HS-27A (cell line): ENCODE measurements around the gene CEP72.
"Not testable (repeated sequence)": the region's sequence is repeated elsewhere in the genome, so short reads cannot be mapped to it uniquely, and the experiment has no call there.

ENCODE experiments used
- DNase-seq: peaks from one replicate; pipeline ENCODE4 v3.0.0-alpha.2; 2012; ENCODE audit warnings: low read depth, missing footprints

CEP72 gene

DNA sequence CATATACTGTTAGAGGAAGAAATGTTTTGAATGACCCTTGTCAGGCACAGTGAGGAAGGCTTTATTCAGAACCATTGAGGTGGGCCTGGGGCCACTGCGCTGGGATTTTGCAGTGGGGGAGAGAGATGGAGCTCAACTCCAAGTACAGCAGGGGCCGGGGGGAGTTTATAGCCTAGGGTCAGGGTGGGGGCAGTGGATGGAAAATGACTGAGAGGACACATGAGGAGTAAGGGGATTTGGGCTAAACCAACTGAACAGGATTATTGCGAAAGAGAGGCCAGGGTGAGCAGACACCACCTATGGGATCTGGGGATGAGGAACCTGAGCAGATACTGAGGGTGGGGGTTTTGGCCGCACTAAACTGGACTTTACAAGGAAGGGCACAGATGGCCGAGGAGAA is 6.3 kb downstream of the CEP72 start:
- DNase-seq, result no peak

DNA sequence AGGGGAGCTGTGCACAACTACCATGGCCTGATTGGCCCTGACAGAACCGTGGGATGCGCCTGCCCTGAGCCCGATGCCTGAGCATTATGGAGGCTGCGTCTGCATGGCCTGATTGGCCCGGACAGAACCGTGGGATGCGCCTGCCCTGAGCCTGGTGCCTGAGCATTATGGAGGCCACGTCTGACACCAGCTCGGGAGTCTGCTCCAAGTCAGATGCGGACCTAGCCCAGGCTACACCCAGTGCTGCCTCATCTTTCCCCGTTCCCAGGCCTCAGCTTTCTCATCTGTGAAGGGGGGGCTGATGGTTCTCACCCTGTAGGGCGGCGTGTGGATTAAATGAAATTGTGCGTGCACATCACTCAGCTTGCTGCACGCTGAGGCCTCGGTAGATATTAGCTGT is 7.3 kb downstream of the CEP72 start:
- no peak for DNase-seq

DNA sequence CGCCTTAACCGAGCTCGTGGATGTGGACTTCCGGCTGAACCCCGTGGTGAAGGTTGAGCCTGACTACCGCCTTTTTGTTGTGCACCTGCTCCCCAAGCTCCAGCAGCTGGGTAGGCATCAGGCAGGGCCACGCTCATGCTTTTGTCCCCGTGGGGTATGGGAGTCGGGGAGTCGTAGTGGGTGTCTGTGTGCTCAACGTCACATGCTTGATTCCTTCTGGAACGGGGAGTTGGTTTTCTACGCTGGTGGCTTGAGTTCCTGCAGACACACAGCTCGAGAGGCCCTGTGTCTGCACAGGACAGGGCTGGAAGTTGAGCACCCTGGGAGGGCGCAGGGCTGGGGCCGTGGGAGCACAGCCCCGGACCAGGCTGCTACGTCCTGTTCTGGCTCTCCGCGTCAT is 8.0 kb downstream of the CEP72 start:
- no peak for DNase-seq

DNA sequence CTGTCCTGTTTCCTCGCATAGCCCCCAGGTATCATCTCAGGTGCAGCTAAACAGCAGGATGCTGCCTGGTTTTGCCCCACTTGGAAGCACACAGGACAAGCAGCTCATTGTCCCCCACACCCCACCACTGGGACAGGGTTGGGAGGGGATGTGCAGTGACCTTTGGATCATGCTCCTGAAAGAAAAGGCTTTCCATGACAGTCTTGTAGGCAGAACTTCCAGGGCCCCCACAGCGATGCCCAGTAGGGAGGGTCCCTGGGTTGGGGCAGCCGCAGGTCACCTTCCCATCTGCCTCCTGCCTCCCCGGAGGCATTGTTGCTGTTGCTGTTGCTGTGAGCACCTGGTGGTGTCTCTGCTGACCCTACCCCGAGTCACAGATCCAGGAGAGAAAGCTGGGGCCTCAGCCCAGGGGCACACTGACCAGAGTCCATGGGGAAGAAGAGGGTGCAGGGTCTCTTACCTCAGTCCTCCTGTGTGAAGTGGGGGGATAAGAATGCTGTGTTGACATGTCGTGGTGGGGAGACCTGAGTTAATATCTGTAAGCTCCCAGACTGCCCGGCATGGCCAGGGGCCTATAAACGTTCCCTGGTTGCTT is 8.5 kb downstream of the CEP72 start:
- no peak for DNase-seq

DNA sequence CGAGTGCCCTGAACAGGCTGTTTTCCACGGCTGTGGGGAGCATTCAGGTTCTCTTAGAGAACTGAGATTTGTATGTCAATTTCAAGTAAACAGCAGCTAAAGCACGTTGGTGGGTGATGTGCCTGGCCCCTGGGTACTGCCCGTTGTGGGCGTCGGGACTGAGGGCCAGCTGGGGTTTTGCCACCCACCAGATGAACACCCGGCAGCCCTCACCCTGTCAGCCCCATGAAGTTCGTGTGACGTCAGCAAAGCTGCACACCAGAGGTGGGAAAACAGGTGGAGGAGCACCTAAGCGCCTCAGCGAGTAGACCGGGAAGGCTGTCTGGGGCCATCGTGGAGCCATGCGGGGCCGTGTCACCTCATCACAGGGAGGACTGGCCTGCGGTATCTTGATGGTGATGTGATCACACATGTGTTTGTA is 9.2 kb downstream of the CEP72 start:
- no peak for DNase-seq

DNA sequence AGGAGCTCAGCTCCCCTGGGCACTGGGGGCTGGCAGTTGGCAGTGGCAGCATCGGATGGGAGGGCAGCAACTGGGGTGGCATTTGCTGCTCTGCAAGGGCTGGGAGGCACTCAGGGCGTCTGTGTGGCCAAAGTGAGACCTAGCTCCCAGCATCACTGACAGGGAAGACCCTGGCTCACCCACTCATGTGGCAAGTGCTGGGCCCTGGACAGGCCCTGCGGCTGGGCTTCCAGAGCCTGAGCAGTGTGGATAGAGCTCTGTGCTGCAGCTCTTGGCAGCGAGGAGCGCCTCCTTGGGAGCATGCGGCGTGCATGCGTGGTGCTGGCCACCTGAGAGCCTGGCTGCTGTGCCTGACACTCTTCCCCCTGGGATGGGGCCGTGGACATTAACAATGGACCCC is 10.2 kb downstream of the CEP72 start:
- DNase-seq, result no peak

DNA sequence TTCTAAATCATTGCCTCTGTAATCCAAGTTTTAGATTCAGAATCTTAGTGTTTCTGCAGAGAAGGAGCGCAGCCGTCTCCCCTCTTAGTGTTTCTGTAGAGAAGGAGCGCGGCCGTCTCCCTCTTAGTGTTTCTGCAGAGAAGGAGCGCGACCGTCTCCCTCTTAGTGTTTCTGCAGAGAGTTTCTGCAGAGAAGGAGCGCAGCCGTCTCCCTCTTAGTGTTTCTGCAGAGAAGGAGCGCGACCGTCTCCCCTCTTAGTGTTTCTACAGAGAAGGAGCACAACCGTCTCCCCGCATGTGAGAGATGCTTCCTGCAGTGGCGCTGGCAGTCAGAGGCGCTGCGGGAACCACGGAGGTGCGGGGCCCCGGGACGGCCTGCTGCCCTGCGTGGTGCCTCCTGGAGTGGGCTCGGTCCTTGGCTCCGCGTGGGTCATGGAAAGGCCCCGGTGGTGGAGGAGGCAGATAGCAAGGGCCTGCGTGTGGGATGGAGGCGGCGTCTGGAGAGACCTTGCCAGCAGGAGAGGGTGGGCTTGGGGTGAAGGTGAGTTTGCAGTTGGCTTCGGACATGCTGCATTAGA is 10.9 kb downstream of the CEP72 start:
- no peak for DNase-seq

DNA sequence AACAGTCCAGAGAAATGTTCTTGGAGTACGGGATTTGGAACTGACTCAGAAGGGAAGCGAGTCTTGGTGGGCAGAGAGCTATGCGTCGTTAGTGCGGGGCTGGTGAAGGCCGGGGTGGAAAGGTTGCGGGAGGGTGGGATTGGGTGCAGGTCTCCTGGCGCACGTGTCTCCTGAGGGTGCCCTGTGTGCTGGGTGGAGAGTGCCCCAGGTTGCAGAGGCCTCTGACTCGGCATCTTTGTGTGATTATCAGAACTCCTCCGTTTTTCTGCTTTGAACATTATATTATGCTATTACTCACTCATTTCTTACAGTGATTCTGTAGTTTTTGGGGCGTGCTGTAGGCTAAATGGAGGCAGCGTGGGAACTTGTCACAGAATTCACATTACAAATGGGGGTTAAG is 11.4 kb downstream of the CEP72 start:
- DNase-seq, result no peak

DNA sequence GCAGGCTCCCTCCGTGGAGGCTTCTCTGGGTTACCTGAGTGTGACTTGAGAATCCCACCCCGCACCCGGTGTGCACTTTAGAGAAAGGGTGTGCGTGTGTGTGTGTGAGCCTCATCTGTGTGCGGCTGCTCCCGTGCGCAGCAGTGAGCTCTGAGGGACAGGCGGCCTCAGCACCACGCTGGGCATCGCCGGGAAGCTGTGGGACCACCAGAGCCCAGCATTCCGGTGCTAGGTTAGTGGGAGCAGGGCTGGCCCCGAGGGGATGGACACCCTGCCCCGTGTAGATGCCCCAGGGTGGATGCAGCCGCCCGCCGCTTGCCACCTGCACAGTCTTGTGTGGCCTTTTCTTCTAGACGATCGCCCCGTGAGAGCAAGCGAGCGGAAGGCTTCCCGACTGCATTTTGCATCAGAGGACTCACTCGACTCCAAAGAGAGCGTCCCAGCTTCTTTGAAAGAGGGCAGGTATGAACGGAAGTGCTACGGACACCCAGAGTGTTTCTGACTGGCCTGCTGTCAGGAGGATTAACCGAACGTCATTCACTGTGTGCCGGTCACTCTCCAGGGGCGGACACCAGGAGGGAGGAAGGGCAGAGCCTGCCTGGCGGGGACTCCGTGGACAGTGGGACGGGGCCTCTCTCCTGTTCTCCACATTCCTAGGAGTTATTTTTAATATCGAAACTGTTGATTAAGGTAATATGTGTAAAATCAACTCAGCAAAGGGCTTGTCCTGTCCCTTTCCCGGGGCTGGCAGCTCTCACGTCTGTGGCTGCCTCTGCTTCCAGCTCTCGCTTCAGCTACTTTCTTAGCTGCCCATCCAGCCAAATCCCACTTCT is 12.2 kb downstream of the CEP72 start:
- DNase-seq, result no peak

DNA sequence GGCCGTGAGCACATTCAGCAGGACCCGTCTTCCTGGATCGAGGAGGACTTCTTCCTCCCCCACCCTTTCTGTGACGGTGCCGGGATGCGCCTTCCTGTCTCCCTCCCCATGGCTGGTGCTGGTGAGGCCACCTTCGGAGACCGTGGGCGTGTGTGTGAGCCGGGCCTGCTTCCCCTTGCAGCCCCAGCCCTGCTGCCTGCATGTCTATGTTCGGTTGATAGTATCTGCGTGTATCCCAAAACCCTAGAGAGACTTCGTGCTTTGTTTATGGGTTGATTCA is 12.8 kb downstream of the CEP72 start:
- DNase-seq, result no peak

DNA sequence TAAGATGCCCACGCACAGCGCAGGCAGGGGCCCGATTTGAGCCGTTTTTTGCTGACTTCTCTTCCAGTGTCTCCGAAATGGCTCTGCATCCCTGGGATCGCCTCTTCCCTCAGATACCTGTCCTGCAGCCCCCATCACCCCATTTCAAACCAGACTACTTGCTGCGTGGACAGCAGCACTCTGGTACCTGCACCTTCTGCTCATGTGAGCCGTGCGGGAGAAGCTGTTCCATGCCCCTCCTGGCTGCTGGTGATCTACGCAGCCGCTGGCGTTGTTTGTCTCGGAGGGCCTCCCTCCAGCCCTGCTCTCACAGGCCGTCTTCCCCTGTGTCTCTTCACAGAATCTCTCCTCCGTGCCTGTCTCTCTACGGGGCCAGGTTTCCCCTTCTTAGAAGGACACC is 13.4 kb downstream of the CEP72 start:
- no peak for DNase-seq

DNA sequence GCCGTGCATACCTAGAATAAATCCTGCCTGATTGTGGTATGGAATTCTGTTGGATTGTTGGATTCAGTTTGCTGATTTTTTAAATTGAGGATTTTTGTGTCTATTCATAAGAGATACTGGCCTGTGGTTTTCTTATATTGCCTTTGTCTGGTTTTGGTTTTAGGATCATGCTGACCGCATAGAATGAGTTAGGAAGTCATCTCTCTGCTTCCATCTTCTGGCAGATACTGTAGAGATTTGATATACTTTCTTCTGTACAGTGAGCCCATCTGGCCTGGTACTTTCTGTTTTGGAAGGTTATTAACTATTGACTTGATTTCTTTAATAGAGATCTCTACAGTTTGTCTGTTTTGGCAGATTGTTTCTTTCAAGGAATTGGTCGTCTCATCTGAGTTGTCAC is 14.7 kb downstream of the CEP72 start:
- DNase-seq, result no peak

DNA sequence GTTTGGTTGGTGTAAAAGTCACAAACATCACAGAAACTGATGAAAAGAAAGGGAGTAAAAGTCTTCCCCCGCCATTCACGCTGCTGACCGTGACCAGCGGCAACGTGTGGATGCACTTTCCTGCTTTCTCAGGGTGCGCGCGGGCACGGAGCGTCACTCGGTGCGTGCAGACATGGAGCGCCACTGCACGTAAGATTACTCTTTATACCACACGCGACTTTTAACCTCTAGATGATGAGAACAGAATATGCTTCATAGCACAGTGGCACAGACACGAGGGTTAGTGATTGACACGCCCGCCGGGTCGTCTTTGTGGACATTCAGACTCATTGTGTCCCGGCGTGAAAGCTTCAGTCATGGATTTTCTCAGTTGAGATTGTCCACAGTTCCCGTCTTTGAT is 15.7 kb downstream of the CEP72 start:
- DNase-seq, result no peak

DNA sequence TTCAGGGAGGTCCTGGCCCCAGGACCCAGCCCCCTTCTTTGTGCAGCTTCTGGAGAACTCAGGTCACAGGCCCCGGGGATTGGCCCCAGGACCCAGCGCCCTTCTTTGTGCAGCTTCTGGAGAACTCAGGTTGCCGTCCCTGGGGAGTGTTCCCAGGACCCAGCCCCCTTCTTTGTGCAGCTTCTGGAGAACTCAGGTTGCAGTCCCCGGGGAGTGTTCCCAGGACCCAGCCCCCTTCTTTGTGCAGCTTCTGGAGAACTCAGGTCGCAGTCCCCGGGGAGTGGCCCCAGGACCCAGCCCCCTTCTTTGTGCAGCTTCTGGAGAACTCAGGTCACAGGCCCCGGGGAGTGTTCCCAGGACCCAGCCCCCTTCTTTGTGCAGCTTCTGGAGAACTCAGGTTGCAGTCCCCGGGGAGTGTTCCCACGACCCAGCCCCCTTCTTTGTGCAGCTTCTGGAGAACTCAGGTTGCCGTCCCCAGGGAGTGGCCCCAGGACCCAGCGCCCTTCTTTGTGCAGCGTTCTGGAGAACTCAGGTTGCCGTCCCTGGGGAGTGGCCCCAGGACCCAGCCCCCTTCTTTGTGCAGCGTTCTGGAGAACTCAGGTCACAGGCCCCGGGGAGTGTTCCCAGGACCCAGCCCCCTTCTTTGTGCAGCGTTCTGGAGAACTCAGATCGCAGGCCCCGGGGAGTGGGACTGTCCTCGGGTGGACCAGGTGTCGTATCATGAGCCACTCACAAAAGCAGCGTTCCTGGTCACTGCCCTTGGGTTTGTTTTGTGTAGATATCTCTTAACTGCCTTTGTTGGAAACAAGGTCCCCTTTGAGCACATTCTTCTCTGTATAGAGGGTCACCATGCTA is 16.4 kb downstream of the CEP72 start:
- not testable (repeated sequence) for DNase-seq

DNA sequence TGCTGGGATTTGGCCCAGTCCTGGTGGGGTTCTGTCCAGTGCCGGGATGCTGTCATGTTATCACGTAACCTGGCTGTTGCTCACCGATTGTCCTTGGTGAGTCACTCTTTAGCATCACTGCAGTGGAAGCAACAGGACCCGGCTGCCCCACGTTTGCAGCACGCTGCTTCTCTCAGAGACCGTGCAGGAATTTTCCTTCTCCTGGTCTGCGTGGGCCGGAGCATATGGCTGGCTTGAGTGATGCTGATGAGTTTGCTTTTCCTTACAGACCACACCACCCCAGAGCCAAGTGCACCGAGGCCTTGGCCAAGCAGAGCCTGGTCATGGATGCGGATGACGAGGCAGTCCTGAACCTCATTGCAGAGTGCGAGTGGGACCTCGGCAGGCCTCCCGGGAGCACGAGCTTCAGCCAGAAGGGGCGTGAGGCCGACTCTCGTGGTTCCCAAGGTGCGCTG is 21.4 kb downstream of the CEP72 start:
- DNase-seq, result no peak

DNA sequence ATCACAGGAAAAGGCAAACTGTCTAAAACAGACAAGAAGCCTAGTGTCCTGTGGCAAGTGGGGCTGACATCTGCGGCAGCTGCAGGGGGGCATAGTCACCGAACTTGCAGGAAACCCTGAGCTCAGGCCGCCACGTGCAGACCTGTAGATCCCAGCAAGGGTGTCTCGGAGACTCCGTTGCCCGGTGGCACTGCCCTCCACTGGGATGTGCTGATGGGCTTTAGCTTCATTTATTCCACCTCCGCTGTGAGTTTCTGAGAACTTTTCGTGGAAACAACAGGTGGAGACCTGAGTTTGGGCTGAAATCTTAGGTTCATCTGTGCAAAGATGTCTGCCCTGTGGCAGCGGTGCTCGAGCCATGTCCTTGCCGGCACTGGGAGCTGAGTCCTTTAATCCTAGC is 22.1 kb downstream of the CEP72 start:
- DNase-seq, result no peak

DNA sequence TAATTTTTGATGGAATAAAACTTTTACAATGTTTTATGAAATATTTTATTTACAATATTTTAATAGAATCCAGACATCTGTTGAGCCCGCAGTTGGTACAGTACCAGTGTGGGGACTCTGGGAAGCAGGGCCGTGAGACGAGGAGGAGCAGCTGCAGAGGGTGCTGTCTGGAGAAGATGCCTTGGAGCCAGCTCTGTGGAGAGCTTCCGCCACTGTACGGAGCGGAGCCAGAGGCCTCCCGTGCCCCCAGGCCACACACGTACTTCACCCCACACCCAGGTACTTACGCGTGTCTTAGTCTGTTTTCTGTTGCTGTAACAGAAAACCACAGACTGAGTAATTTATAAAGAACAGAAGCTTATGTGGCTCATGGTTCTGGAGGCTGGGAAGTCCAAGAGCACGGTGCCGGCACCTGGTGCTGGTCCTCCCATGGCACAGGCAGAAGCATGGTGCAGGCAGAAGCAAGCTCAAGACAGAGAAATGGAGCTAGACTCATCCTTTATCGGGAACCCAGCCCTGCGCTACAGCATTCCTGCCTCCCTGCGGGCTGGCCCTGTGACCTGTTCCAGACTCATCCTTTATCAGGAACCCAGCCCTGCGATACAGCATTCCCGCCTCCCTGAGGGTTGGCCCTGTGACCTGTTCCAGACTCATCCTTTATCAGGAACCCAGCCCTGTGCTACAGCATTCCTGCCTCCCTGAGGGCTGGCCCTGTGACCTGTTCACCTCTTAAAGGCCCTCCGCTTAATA is 23.3 kb downstream of the CEP72 start:
- no peak for DNase-seq

DNA sequence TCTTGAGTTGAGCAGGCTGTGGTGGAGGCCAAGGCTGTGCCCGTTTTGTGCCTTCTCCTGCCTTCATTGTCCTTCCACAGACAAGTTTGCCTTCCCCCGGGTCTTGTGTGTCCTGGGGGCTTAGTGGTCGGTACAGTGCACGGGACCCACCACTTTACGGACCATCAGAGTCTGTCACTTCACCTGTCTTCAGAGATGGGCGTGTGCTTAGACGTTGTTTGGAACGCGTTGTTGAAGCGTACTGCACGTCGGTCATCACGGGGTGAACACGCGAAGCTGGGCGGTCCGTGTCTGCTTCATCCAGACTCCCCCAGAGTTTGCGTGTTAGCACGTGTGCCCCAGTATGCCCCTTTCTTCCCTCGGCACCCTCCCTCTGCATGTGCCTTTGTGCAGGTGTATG is 24.8 kb downstream of the CEP72 start:
- no peak for DNase-seq

DNA sequence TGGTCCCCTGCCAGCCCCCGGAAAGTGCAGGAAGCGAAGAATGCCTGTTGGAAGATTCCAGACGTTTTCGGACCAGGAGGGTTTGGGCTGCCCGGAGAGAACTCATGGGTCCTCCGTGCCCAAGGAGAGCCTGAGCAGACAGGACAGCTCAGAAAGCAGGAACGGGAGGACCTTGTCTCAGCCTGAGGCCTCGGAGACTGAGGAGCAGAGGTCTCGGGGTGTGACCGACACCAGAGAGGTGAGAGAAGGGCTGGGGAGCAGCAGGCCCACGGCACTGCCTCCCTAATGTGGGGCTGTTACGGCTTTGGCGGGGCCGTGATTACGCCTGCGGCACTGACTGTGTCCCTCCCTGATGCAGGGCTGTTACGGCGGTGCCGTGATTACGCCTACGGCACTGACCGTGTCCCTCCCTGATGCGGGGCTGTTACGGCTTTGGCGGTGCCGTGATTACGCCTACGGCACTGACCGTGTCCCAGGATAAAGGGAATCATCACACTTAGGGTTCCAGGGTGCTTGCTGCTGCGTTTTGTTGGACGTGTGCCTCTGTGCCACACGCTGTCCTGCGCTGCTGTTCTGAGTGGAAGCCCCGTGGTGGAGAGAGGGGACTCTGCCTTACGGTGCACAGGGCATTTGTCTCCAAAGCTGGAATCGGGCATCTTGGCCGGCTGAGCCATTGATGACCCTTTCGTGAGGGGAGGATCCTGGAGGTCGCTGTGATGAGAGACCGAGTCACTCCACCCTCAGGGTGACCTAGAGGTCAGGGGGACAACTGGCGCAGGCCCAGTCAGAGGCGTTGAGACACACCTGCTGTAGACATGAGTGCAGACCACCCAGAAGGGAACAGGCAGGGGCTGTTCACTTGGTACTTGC is 25.7 kb downstream of the CEP72 start:
- DNase-seq, result no peak

DNA sequence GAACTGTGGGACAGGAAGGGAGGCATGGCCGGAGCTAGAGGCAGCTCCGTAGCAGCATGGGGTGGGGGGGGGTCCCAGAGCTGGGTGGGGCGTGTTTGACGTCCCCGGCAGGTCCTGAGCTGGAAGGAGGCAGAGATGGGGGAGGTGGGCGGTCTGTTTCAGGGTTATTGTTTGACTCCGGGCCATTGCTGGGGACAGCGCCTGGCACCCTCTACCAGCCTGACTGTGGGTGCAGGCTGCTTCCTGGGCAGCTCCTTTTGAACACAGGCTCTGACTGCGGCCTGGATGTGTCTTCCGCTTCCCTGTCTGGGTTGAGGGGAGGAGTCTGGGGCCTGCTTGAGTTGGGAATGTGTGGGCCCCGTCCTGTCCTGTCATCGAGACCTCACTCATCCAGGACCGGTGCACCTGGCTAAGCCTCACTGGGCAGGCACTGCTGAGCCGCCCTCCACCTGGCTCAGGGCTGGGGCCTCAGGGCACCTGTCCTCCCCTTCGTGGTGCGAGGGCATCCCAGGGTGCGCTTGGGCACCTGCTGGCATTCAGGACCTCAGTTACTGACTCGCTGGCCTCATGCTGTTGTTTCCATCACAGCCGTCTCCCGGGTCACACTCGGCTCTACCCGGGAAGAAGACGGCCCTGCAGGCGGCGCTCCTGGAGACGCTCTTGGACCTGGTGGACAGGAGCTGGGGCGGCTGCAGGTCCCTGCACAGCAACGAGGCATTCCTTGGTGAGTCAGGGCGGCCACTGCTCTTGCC is 26.5 kb downstream of the CEP72 start:
- DNase-seq, result no peak

DNA sequence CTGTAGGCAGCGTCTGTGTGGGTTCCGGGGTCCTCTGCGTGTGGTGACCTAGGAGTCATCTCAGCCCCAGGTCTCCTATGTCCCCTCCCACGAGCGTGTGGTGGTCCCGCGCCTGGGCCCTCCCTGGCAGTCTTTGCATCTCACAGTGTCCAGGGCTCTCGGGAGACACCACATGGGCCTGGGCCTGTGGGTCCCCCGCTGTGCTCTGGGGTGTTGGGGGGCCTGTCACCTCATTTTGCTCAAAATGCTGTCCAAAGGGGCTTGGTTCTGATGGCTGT is 27.1 kb downstream of the CEP72 start:
- DNase-seq, result no peak
